Effector memory CD8-positive, alpha-beta T cell (primary cell): ENCODE results near the gene ADGRB3.

Experiments
- ATAC-seq: fragments of 150-1000 bp; cut with Tn5 transposase; replicated peaks from 2 replicates; pipeline ENCODE4 v1.10.0; 2021; ENCODE audit warnings: mild to moderate bottlenecking, moderate library complexity
- DNase-seq, 3 experiments: peaks; one replicate each; pipeline ENCODE4 v3.0.0; 2021
- H3K27ac Mint-ChIP-seq, 2 donors: one replicate each; pipeline ENCODE4 v1.8.0; 2022; ENCODE audit warnings: mild to moderate bottlenecking in 2 of 2, mixed read lengths in 2 of 2, moderate library complexity in 2 of 2
- H3K27me3 Mint-ChIP-seq, 2 donors: one replicate each; pipeline ENCODE4 v1.8.0; 2022; ENCODE audit warnings: mixed read lengths in 2 of 2
- H3K36me3 Mint-ChIP-seq: one replicate; pipeline ENCODE4 v1.8.0; 2022; ENCODE audit warnings: mild to moderate bottlenecking, moderate library complexity, mixed read lengths; ENCODE audit not compliant: insufficient read depth
- H3K4me1 Mint-ChIP-seq, 2 donors: one replicate each; pipeline ENCODE4 v1.8.0; 2022; ENCODE audit warnings: low read depth in 2 of 2, mixed read lengths in 2 of 2
- H3K4me3 Mint-ChIP-seq, 2 donors: one replicate each; pipeline ENCODE4 v1.8.0; 2022; ENCODE audit warnings: mild to moderate bottlenecking in 2 of 2, mixed read lengths in 2 of 2, moderate library complexity in 2 of 2
- H3K9me3 Mint-ChIP-seq, 2 donors: one replicate each; pipeline ENCODE4 v1.8.0; 2022; ENCODE audit warnings: mixed read lengths in 2 of 2

The ADGRB3 gene

GRCh38 chr6:68724060-68724459, 89.0 kb downstream of the ADGRB3 start:
- Mint-ChIP-seq H3K9me3 (peaks cover 0 to 6% of the 10 kb centered on the region in 2 donors), H3K27me3 (no peaks in the 10 kb centered on the region), H3K27ac (no peak overlapping the region), H3K36me3 (no peaks in the 10 kb centered on the region), H3K4me3 (no peak overlapping the region), H3K4me1 (no peaks in the 10 kb centered on the region)
- ATAC-seq, result no peak
- no peak for DNase-seq

DNA sequence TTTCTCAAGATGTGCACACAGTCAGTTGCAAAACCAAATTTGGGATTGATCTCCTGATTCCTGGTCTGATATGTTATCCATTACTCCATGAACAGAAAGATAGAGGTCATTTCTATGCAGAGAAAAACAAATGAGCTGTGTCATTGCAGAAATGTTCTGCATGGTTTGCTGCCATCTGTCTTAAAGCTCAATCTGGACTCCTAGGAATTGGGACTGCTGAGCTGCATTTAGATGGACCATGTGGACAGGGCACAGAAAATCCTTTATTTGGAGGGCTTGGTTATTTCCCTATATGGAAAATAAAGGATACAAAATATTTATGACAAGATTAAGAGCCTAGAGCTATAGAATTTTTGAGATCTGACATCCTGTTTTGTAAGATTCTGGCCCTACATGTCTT, 91.3 kb downstream of the ADGRB3 start:
- H3K36me3 Mint-ChIP-seq, result no peaks in the 10 kb centered on the region
- H3K27ac Mint-ChIP-seq, result no peak overlapping the region
- no peak overlapping the region for H3K4me3 Mint-ChIP-seq

DNA sequence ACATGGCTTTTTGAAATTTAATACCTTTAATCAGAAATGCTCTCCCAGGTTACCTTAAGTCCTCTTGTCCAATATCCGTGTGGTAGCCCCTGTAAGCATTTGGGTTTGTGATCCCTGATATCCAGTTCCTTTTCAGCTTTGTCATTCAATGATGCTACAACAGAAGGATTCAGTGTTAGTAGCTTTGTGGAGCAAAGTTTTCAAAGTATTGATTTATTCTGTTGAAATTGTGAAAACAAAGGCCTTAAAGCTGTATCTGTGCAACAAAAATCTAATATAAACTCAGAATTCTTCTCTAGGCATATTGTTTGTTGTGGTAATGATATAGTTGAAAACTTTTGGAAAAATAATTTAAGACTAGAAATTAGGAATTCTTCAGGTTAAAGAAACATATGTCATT, 91.9 kb downstream of the ADGRB3 start:
- no peak for ATAC-seq
- DNase-seq, result no peak
- Mint-ChIP-seq H3K27me3 (no peaks in the 10 kb centered on the region), H3K4me1 (no peaks in the 10 kb centered on the region), H3K4me3 (no peak overlapping the region), H3K36me3 (no peaks in the 10 kb centered on the region), H3K27ac (no peak overlapping the region), H3K9me3 (peaks cover 0 to 5% of the 10 kb centered on the region in 2 donors)

More for the DNA sequence above, 91.3 kb downstream of the ADGRB3 start:
- Mint-ChIP-seq H3K9me3 (peaks cover 0 to 5% of the 10 kb centered on the region in 2 donors), H3K4me1 (no peaks in the 10 kb centered on the region), H3K27me3 (no peaks in the 10 kb centered on the region)
- no peak for DNase-seq
- ATAC-seq, result no peak

GRCh38 chr6:68727699-68728098, 92.6 kb downstream of the ADGRB3 start:
- no peaks in the 10 kb centered on the region for H3K4me1 Mint-ChIP-seq
- no peak for ATAC-seq
- H3K9me3 Mint-ChIP-seq, result peaks cover 0 to 5% of the 10 kb centered on the region in 2 donors
- H3K4me3 Mint-ChIP-seq, result no peak overlapping the region
- H3K36me3 Mint-ChIP-seq, result no peaks in the 10 kb centered on the region
- DNase-seq, result no peak
- no peaks in the 10 kb centered on the region for H3K27me3 Mint-ChIP-seq
- no peak overlapping the region for H3K27ac Mint-ChIP-seq

DNA sequence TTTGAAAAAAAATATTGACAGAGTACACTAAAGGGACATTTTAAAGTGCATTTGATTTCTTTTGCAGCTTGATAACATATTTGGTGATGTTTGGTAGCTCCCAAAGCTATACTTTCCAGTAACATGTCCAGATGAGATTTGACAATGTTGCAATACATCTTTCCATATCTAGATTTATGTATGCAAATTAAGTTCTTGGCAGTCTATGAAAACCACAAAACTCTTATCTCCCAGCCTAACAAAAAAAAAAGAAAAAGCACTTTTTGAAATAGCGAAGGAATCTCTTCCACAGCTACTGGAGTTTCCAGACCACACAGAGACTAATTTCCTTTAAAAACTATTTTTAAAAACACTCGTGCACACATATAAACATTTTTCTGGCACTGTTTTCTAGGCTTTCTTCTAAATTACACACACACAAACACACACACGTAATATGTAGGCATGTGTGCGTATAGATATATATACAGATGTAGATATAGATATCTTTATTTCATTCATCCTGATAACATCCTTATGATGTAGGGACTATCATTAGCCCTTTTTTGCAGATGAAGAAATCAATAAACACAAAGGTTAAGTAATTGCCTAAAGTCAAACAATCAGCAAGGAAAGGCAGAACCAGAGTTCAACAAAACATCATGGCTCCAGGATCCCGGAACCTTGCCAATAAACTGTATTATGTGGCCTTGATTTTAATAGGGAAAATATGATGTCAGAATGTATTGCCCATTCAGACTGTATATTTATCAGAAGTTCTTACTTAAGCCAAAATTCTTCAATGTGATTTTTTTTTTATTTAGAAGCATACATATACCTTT, 93.3 kb downstream of the ADGRB3 start:
- Mint-ChIP-seq H3K9me3 (peaks cover 0 to 5% of the 10 kb centered on the region in 2 donors), H3K4me1 (no peaks in the 10 kb centered on the region), H3K4me3 (no peak overlapping the region), H3K27ac (no peak overlapping the region), H3K36me3 (no peaks in the 10 kb centered on the region), H3K27me3 (no peaks in the 10 kb centered on the region)
- DNase-seq (no peak), ATAC-seq (no peak)

DNA sequence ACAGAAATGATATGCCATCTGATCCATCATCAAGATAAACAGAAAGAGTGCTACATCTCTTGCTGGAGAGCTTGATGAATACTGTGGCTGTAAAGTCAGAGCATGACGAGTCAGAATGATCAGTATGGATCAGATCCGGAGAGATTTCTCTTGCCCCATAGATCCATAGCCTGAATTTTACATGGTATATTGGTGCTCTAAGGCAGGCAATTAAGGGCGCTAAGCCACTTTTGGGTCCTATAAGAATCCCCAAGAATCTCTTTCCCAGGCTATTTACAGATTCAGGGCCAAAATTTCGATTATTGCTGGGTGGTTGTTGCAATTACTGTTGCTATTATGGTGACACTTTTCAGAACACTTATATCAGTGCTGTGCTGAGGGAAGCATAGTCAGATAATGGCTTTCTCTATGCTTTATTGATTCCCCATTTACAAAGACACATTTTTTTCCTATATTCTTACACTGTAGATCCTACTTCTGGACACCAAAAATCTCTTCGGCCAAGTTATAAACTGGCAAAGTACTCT, 94.4 kb downstream of the ADGRB3 start:
- no peak overlapping the region for H3K4me3 Mint-ChIP-seq
- no peaks in the 10 kb centered on the region for H3K4me1 Mint-ChIP-seq
- H3K36me3 Mint-ChIP-seq, result no peaks in the 10 kb centered on the region
- ATAC-seq (no peak), DNase-seq (no peak)
- H3K9me3 Mint-ChIP-seq, result peaks cover 0 to 5% of the 10 kb centered on the region in 2 donors
- H3K27me3 Mint-ChIP-seq, result no peaks in the 10 kb centered on the region
- no peak overlapping the region for H3K27ac Mint-ChIP-seq

DNA sequence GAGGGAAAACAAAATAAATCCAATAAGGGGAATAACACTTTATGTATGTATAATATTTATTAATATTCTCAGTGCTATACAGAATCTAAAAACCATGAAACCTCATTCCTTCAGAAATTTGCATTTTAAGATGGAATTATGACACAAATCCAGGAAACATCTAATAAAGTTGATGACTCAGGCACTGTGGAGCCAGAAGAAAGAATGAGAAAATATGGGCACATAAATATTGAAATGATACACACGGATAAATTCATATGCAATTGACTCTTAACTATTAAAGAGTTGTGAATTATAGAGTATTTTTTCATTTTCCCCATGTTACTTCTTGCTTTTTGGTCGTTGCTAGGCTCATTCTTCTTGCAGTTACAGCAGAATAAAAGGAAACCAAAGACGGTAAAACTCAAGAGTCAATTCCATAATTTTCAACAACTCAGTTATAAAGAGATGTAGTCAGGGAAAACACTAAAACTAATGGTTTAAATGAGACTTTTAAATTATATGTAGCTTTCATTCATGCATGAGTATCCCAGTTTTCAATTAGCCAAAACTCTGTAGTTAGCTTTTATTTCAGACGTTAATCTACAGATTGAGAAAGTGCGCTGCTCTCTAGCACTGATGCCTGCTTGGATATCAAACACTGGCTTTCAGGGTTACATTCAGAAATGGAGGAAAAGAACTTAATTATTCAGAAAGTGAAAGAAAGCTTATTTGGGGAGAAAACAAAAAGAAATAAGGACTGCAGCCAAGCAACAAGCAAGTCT, 95.4 kb downstream of the ADGRB3 start:
- Mint-ChIP-seq H3K9me3 (peaks cover 0 to 1% of the 10 kb centered on the region in 2 donors), H3K27me3 (no peaks in the 10 kb centered on the region), H3K4me3 (no peak overlapping the region), H3K36me3 (no peaks in the 10 kb centered on the region), H3K4me1 (no peaks in the 10 kb centered on the region), H3K27ac (no peak overlapping the region)
- ATAC-seq, result no peak
- DNase-seq, result no peak

DNA sequence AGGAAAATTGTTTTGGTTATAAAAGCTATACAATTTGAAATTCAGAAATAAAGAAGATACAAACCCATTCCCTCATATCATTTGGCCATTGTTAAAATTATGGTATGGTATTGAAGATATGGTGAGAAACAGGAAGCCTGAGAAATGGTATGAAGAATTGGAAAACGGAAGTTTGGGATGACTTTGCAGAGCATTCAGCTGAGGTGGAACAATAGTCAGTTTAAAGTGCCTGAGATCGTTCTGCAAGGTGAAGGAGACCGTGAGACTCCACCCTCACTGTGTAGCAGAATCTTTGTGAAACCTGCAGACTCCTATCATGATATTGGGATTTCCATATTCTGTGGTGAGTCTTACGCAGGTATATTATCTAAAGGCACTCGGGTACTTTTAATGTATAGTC, 97.3 kb downstream of the ADGRB3 start:
- ATAC-seq (no peak), DNase-seq (no peak)
- Mint-ChIP-seq H3K4me1 (no peaks in the 10 kb centered on the region), H3K9me3 (no peaks in the 10 kb centered on the region), H3K4me3 (no peak overlapping the region), H3K36me3 (no peaks in the 10 kb centered on the region), H3K27ac (no peak overlapping the region), H3K27me3 (no peaks in the 10 kb centered on the region)

DNA sequence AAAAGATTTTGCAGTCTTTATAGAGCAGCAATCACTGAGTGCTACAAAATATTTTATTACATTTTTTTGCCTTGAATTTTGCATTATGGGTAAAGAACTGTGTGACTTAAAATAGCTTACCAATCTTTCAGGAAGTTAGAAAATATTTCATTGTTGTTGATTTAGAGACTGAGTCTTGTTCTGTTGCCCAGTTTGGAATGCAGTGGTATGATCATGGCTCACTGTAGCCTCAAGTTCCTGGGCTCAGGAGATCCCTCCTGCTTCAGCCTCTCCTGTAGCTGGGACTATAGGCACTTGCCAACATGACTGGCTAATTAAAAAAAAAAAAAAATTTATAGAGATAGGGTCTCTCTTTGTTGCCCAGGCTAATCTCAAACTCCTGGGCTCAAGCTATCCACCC, 100.8 kb downstream of the ADGRB3 start:
- Mint-ChIP-seq H3K9me3 (no peaks in the 10 kb centered on the region), H3K4me1 (no peaks in the 10 kb centered on the region), H3K4me3 (no peak overlapping the region), H3K27ac (no peak overlapping the region), H3K36me3 (no peaks in the 10 kb centered on the region), H3K27me3 (no peaks in the 10 kb centered on the region)
- ATAC-seq (no peak), DNase-seq (no peak)

- Mint-ChIP-seq H3K4me1 (no peaks in the 10 kb centered on the region), H3K4me3 (no peak overlapping the region), H3K36me3 (no peaks in the 10 kb centered on the region), H3K27me3 (no peaks in the 10 kb centered on the region), H3K9me3 (no peaks in the 10 kb centered on the region), H3K27ac (no peak overlapping the region)
- ATAC-seq (no peak), DNase-seq (no peak)
These were observed 102.0 kb downstream of the ADGRB3 start for GRCh38 chr6:68737061-68737460.

DNA sequence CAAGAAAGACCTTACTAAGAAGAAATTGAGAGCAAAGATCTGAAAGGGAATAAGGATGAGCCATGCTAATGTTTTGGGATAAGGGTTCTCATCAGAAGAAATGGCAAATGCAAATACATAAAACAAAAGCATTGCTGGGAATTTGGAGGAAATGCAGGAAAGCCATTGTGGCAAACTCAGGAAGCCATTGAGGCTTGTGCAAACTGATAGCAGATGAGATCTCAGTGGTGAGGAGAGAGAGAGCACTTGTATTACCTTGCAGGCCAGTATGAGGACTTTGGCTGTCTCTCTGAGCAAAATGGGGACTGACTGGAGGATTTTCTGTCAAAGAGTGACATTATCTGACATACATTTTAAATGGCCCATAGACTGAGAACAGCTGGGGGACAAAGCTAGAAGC, 103.0 kb downstream of the ADGRB3 start:
- Mint-ChIP-seq H3K27ac (no peak overlapping the region), H3K36me3 (no peaks in the 10 kb centered on the region), H3K27me3 (no peaks in the 10 kb centered on the region), H3K9me3 (peaks cover 0 to under 1% of the 10 kb centered on the region in 2 donors), H3K4me1 (no peaks in the 10 kb centered on the region), H3K4me3 (no peak overlapping the region)
- ATAC-seq (no peak), DNase-seq (no peak)

DNA sequence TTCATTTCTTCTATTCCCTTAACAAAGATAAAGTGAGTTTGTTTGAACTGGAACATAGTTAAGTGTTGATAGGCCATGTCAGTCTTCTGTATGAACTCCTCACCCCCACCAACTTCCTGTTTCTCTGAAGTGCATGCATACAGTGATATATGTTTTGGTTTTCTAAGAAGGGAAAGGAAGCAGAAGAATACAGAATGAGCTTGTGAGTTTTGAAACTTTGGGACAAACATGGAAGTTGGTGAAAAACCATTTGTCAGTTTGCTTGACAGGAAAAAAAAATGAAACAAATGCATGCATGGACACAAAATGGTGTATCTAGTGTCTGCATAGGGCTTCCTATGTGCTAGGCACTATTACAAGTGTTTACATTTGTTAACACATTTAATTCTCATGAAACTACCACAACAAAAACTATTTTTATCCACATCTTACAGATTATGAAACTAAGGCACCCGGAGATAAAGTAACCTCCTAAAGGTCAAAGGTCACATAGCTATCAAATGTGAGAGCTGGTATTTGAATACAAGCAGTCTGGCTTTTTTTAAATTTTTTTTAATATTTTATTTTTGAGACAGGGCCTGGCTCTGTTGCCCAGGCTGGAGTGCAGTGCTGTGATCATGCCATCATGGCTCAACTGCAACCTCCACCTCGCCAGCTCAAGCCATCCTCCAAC, 105.9 kb downstream of the ADGRB3 start:
- Mint-ChIP-seq H3K27ac (no peak overlapping the region), H3K27me3 (no peaks in the 10 kb centered on the region), H3K9me3 (peaks cover 0 to 6% of the 10 kb centered on the region in 2 donors), H3K4me3 (no peak overlapping the region), H3K36me3 (no peaks in the 10 kb centered on the region), H3K4me1 (no peaks in the 10 kb centered on the region)
- no peak for DNase-seq
- no peak for ATAC-seq

- H3K4me1 Mint-ChIP-seq, result no peaks in the 10 kb centered on the region
- H3K36me3 Mint-ChIP-seq, result no peaks in the 10 kb centered on the region
- DNase-seq, result no peak
- no peak for ATAC-seq
- H3K9me3 Mint-ChIP-seq, result peaks cover 0 to 6% of the 10 kb centered on the region in 2 donors
- no peak overlapping the region for H3K4me3 Mint-ChIP-seq
- H3K27me3 Mint-ChIP-seq, result no peaks in the 10 kb centered on the region
- no peak overlapping the region for H3K27ac Mint-ChIP-seq
These were observed 106.7 kb downstream of the ADGRB3 start for GRCh38 chr6:68741501-68742386.
